GM12891 (cell line): ENCODE results near the gene NINL.

Experiments
- PAX5 ChIP-seq: IDR thresholded peaks from 2 replicates; pipeline ENCODE4 v1.6.1; 2011; ENCODE audit warnings: low read length, moderate library complexity, mild to moderate bottlenecking; ENCODE audit not compliant: insufficient read depth, severe bottlenecking
- POLR2A ChIP-seq: IDR thresholded peaks from 2 replicates; pipeline ENCODE4 v1.6.1; 2011; ENCODE audit warnings: low read depth, low read length, control low read depth
- POLR2AphosphoS5 ChIP-seq: IDR thresholded peaks from 2 replicates; pipeline ENCODE4 v1.6.1; 2011; ENCODE audit warnings: low read depth, low read length, control low read depth
- SPI1 ChIP-seq: IDR thresholded peaks from 2 replicates; pipeline ENCODE4 v1.6.1; 2011; ENCODE audit warnings: low read depth, low read length, control low read depth
- TAF1 ChIP-seq: IDR thresholded peaks from 2 replicates; pipeline ENCODE4 v1.6.1; 2011; ENCODE audit warnings: low read depth, low read length, control low read depth

DNA sequence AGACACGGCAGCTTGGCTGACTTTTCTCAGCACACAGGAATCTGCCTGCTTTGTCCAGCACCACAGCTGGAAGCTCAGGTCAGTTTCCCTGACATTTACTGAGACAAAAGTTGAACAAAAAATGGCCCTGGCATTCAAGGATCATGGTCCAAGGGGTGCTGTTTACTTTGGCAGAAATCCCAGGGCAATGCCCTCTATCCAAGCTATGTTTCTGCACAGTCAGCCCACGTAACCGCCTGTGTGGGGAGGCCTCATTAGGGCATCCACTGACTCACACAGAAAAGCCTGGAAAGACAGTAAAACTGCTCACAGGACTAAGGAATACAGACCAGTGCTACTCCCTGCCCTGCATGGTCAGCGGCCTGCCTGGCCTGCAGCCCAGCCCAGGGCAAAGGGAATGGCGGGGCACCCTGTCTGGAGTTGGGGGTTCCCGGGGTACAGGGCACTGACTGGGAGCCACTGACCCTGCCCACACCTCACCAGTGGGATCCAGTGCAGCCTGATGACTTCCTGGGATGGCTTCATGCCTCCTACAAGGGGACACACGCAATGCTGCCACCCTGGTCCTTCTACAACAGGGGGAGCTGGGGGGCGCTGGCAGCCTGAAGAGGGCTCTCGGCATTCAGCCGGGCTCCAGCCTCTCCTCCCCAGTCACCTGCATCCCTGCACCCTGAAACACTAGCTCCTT lies 77.1 kb downstream of the NINL start:
- no peak for TF ChIP-seq POLR2AphosphoS5
- TF ChIP-seq TAF1: no peak
- TF ChIP-seq POLR2A: no peak
- no peak for TF ChIP-seq SPI1
- no peak for TF ChIP-seq PAX5
